PC-9 (cell line): ENCODE measurements around the gene UBE2S. TPM values are rescaled to one million over a fixed set of nuclear protein-coding genes. Genes with fewer than 3 reads are reported as not detected.
"Not testable (repeated sequence)": the region's sequence is repeated elsewhere in the genome, so short reads cannot be mapped to it uniquely, and the experiment has no call there.

Experiments
- BruUV-seq: library from RNA; stranded (reverse); fragments of 400-500 nt; replicated peaks from 2 replicates; lab custom pipeline; 2021; lab: Mats Ljungman, UMichigan
- CTCF ChIA-PET: fragments of 300-600 bp; sonication (Branson Sonifier 250); formaldehyde crosslinking; loops from one replicate; lab custom pipeline; 2022; ENCODE audit warnings: antibody characterized with exemption; lab: Charles Lee
- POLR2A ChIA-PET: fragments of 300-600 bp; sonication (Branson Sonifier 250); formaldehyde crosslinking; loops from one replicate; lab custom pipeline; 2022; ENCODE audit warnings: antibody characterized with exemption; ENCODE audit not compliant: unreplicated experiment; lab: Charles Lee
- DNase-seq, 2 experiments: peaks; one replicate each; pipeline versions ENCODE4 v3.0.0 to v3.0.0-alpha.2; 2015 to 2022; ENCODE audit warnings: mixed read lengths in 1 of 2
- H2AFZ ChIP-seq: fragments of 200-600 bp; sonication (generic); 2 replicates; pipeline ENCODE4 v1.8.1; 2017; ENCODE audit warnings: antibody characterized with exemption
- H3F3A ChIP-seq: fragments of 200-600 bp; sonication (generic); 2 replicates; pipeline ENCODE4 v1.8.1; 2017; ENCODE audit warnings: antibody characterized with exemption, mild to moderate bottlenecking, low read depth; ENCODE audit not compliant: insufficient read depth
- H3K27ac ChIP-seq: fragments of 200-600 bp; sonication (generic); 2 replicates; pipeline ENCODE4 v1.6.1; 2016; ENCODE audit warnings: mixed run types
- H3K27me3 ChIP-seq: fragments of 200-600 bp; sonication (generic); 2 replicates; pipeline ENCODE4 v1.6.1; 2016; ENCODE audit warnings: low read depth, mixed run types; ENCODE audit not compliant: insufficient read depth
- H3K36me3 ChIP-seq: fragments of 200-600 bp; sonication (generic); 2 replicates; pipeline ENCODE4 v1.6.1; 2016; ENCODE audit warnings: low read depth, mixed run types
- H3K4me1 ChIP-seq: fragments of 200-600 bp; sonication (generic); replicated peaks from 2 replicates; pipeline ENCODE4 v1.6.1; 2016; ENCODE audit warnings: mixed run types; ENCODE audit not compliant: insufficient read depth
- H3K4me2 ChIP-seq: fragments of 200-600 bp; sonication (generic); 2 replicates; pipeline ENCODE4 v1.6.1; 2017; ENCODE audit warnings: mixed run types
- H3K4me3 ChIP-seq: fragments of 200-600 bp; sonication (generic); 2 replicates; pipeline ENCODE4 v1.6.1; 2016; ENCODE audit warnings: mixed run types
- H3K79me2 ChIP-seq: fragments of 200-600 bp; sonication (generic); 2 replicates; pipeline ENCODE4 v1.6.1; 2017; ENCODE audit warnings: low read depth, mixed run types
- H3K9me2 ChIP-seq: fragments of 200-600 bp; sonication (generic); 2 replicates; pipeline ENCODE4 v1.8.1; 2017; ENCODE audit warnings: mild to moderate bottlenecking; ENCODE audit not compliant: insufficient read depth
- H3K9me3 ChIP-seq: fragments of 200-600 bp; sonication (generic); 2 replicates; pipeline ENCODE4 v1.8.1; 2016; ENCODE audit warnings: low read depth; ENCODE audit not compliant: insufficient read depth
- H4K20me1 ChIP-seq: fragments of 200-600 bp; sonication (generic); 2 replicates; pipeline ENCODE4 v1.8.1; 2017; ENCODE audit not compliant: insufficient read depth
- EZH2 ChIP-seq: fragments of 200-600 bp; sonication (generic); IDR thresholded peaks from 2 replicates; pipeline ENCODE4 v1.8.0; 2017; ENCODE audit warnings: antibody characterized with exemption, low read depth
- intact Hi-C: fragments of 100-400 bp; cut with micrococcal nuclease; formaldehyde crosslinking; loops from one replicate; pipeline ENCODE4 v1.10.0; 2022; ENCODE audit not compliant: unreplicated experiment
- total RNA-seq: library from RNA; stranded (reverse); gene quantifications from 2 replicates; pipeline ENCODE4 v1.2.3, GENCODE V29; 2021
- TF ChIP-seq, protein P1 (sequence below): fragments of 200-600 bp; sonication (generic); conservative IDR thresholded peaks from 2 replicates; pipeline ENCODE4 v1.6.1; 2017; ENCODE audit warnings: mixed run types, antibody characterized with exemption, mild to moderate bottlenecking, moderate library complexity

UBE2S gene
- total RNA-seq, 1 experiment from 2014 or later = 359 TPM

GRCh38 chr19:55451965-55452748 lies 44.6 kb upstream of the UBE2S start:
- peaks cover 22% of the 10 kb centered on the region for H3F3A ChIP-seq
- H2AFZ ChIP-seq = no peak overlapping the region
- no peak overlapping the region for H3K27ac ChIP-seq
- H3K4me2 ChIP-seq = no peak overlapping the region
- TF ChIP-seq, protein P1, sequence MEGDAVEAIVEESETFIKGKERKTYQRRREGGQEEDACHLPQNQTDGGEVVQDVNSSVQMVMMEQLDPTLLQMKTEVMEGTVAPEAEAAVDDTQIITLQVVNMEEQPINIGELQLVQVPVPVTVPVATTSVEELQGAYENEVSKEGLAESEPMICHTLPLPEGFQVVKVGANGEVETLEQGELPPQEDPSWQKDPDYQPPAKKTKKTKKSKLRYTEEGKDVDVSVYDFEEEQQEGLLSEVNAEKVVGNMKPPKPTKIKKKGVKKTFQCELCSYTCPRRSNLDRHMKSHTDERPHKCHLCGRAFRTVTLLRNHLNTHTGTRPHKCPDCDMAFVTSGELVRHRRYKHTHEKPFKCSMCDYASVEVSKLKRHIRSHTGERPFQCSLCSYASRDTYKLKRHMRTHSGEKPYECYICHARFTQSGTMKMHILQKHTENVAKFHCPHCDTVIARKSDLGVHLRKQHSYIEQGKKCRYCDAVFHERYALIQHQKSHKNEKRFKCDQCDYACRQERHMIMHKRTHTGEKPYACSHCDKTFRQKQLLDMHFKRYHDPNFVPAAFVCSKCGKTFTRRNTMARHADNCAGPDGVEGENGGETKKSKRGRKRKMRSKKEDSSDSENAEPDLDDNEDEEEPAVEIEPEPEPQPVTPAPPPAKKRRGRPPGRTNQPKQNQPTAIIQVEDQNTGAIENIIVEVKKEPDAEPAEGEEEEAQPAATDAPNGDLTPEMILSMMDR = no peak
- no peak for TF ChIP-seq EZH2
- no TSS peak for BruUV-seq
- no peak overlapping the region for H3K4me3 ChIP-seq
- ChIA-PET POLR2A (no interaction called here), CTCF (interaction anchor here (0.6 kb wide), 1 partner anchor 311 kb away, joined by 4 read pairs; no protein-coding TSS in a partner anchor)
- no peaks in the 10 kb centered on the region for H3K9me2 ChIP-seq
- DNase-seq = no peak
- H3K36me3 ChIP-seq = no peaks in the 10 kb centered on the region
- peaks cover 14% of the 10 kb centered on the region for H4K20me1 ChIP-seq
- no peaks in the 10 kb centered on the region for H3K4me1 ChIP-seq
- peaks cover 4% of the 10 kb centered on the region; the same call in 1 of the 2 replicates for H3K27me3 ChIP-seq
- intact Hi-C loops = no loop called here
- H3K9me3 ChIP-seq = no peaks in the 10 kb centered on the region; the same call in 1 of the 2 replicates
- no peaks in the 10 kb centered on the region for H3K79me2 ChIP-seq

- Histone ChIP-seq H3K79me2 (no peaks in the 10 kb centered on the region), H3F3A (peaks cover 29% of the 10 kb centered on the region), H3K9me2 (no peaks in the 10 kb centered on the region), H3K27me3 (peaks cover 9% of the 10 kb centered on the region), H3K27ac (no peak overlapping the region), H2AFZ (no peak overlapping the region), H3K36me3 (no peaks in the 10 kb centered on the region), H3K4me2 (no peak overlapping the region), H3K4me1 (no peaks in the 10 kb centered on the region), H3K4me3 (no peak overlapping the region), H4K20me1 (peaks cover 7% of the 10 kb centered on the region), H3K9me3 (no peaks in the 10 kb centered on the region; the same call in 1 of the 2 replicates)
- intact Hi-C loops = no loop called here
- TF ChIP-seq, protein P1 = no peak
- no peak for TF ChIP-seq EZH2
- BruUV-seq = no TSS peak
- POLR2A ChIA-PET = no interaction called here
- CTCF ChIA-PET = interaction anchor here (0.6 kb wide), 1 partner anchor 310 kb away, joined by 4 read pairs; no protein-coding TSS in a partner anchor
- no peak for DNase-seq
Measured at GRCh38 chr19:55451163-55451964, 43.8 kb upstream of the UBE2S start.

DNA sequence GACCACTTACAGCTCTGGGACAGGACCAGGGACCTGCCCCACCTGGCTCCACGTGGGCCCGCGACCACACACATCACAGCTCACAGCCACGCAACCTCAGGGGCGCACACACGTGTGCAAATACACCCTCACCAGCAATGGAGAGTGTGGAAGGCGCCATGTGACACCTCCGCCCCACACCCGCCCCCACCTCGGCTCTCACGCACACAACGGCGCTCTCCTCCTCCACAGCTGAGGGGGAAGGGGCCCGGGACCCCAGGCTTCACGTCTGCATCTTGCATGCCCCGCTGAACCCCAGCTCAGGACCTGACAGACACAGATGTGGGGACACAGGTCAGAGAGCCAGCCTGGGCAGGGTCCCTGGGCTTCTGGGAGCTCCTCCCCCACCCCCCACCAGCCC lies 41.9 kb upstream of the UBE2S start:
- ChIA-PET CTCF (no interaction called here), POLR2A (interaction anchor here (0.5 to 0.9 kb wide), 2 partner anchors 231 to 1557 kb away, joined by 3 to 8 read pairs; no protein-coding TSS in a partner anchor)
- Histone ChIP-seq H3K36me3 (no peaks in the 10 kb centered on the region), H2AFZ (no peak overlapping the region), H3K27ac (no peak overlapping the region), H3K9me3 (no peaks in the 10 kb centered on the region; the same call in 1 of the 2 replicates), H3K9me2 (no peaks in the 10 kb centered on the region), H3K4me2 (no peak overlapping the region), H3K79me2 (no peaks in the 10 kb centered on the region), H4K20me1 (peaks cover 2% of the 10 kb centered on the region; the same call in 1 of the 2 replicates), H3K27me3 (peaks cover 24% of the 10 kb centered on the region), H3K4me1 (no peaks in the 10 kb centered on the region), H3F3A (peaks cover 30% of the 10 kb centered on the region), H3K4me3 (no peak overlapping the region)
- DNase-seq = no peak
- intact Hi-C loops = no loop called here
- BruUV-seq = no TSS peak
- TF ChIP-seq, protein P1 = no peak

GRCh38 chr19:55448175-55448490 lies 40.5 kb upstream of the UBE2S start:
- CTCF ChIA-PET, BruUV-seq, H2AFZ ChIP-seq, DNase-seq, H3K27ac ChIP-seq, POLR2A ChIA-PET, H3K4me2 ChIP-seq, H3K79me2 ChIP-seq, intact Hi-C loops, H3K4me1 ChIP-seq, H3K9me3 ChIP-seq, H3K36me3 ChIP-seq, H3K9me2 ChIP-seq, H4K20me1 ChIP-seq, H3K4me3 ChIP-seq: not testable (repeated sequence)
- H3K27me3 ChIP-seq = peaks cover 36% of the 10 kb centered on the region
- H3F3A ChIP-seq = peaks cover 23% of the 10 kb centered on the region
